ENCODE measurements around the gene BRD3OS.
"Not testable (repeated sequence)": the region's sequence is repeated elsewhere in the genome, so short reads cannot be mapped to it uniquely, and the experiment has no call there.

Gene BRD3OS

GRCh38 chr9:133988771-133989170 lies 36.5 kb upstream of the BRD3OS start:
- not testable (repeated sequence) for DNase-seq (ENCODE audit: low read depth)

GRCh38 chr9:133989625-133990365 lies 35.5 kb upstream of the BRD3OS start:
- no peak for DNase-seq (ENCODE audit: low read depth)

GRCh38 chr9:133990366-133991213 lies 34.7 kb upstream of the BRD3OS start:
- no peak for DNase-seq (ENCODE audit: low read depth)

GRCh38 chr9:133991214-133991921 lies 33.9 kb upstream of the BRD3OS start:
- no peak for DNase-seq (ENCODE audit: low read depth)

- no peak for DNase-seq (ENCODE audit: low read depth)
Measured at GRCh38 chr9:133991964-133992779, 33.1 kb upstream of the BRD3OS start, which contains the start of gene VAV2. Gene VAV2, minus strand, starts transcription at chr9:133992324. Its CDS starts 46 bp downstream, at chr9:133992278.

- peak; percentile 60 for DNase-seq (ENCODE audit: low read depth)
Measured at GRCh38 chr9:133992780-133993634, 32.3 kb upstream of the BRD3OS start.

GRCh38 chr9:133993635-133994253 lies 31.5 kb upstream of the BRD3OS start:
- DNase-seq (ENCODE audit: low read depth): no peak

- DNase-seq (ENCODE audit: low read depth): peak; percentile 51
Measured at GRCh38 chr9:133994353-133995011, 30.8 kb upstream of the BRD3OS start.

GRCh38 chr9:133995012-133995896 lies 30.0 kb upstream of the BRD3OS start:
- no peak for DNase-seq (ENCODE audit: low read depth)

- DNase-seq (ENCODE audit: low read depth): no peak
Measured at GRCh38 chr9:133996531-133997520, 28.5 kb upstream of the BRD3OS start.

- no peak for DNase-seq (ENCODE audit: low read depth)
Measured at GRCh38 chr9:133997584-133997983, 27.7 kb upstream of the BRD3OS start.

- no peak for DNase-seq (ENCODE audit: low read depth)
Measured at GRCh38 chr9:133998915-133999595, 26.2 kb upstream of the BRD3OS start.

- DNase-seq (ENCODE audit: low read depth): no peak
Measured at GRCh38 chr9:133999851-134000265, 25.4 kb upstream of the BRD3OS start.

GRCh38 chr9:134002796-134003195 lies 22.5 kb upstream of the BRD3OS start:
- DNase-seq (ENCODE audit: low read depth): no peak

- DNase-seq (ENCODE audit: low read depth): no peak
Measured at GRCh38 chr9:134003237-134003636, 22.0 kb upstream of the BRD3OS start.

GRCh38 chr9:134004131-134004873 lies 21.0 kb upstream of the BRD3OS start:
- no peak for DNase-seq (ENCODE audit: low read depth)
